GM18526 (cell line): ENCODE data around the gene ENDOU.

Source experiments
- POLR2A ChIP-seq: IDR thresholded peaks from 3 replicates; pipeline ENCODE4 v1.6.1; 2011; ENCODE audit not compliant: insufficient read length; ENCODE audit errors: extremely low read depth

The ENDOU gene

GRCh38 chr12:47725091-47725772, at the start of gene ENDOU:
TSS of gene ENDOU (minus strand) at chr12:47725490. CDS start at chr12:47725413, 77 bp downstream.
- no peak for TF ChIP-seq POLR2A

GRCh38 chr12:47774663-47775062, 49.4 kb upstream of the ENDOU start:
- TF ChIP-seq POLR2A = no peak

GRCh38 chr12:47773858-47774580, 48.7 kb upstream of the ENDOU start:
- TF ChIP-seq POLR2A = no peak

- peak; percentile 40 for TF ChIP-seq POLR2A
Observed at GRCh38 chr12:47773062-47773857, 48.0 kb upstream of the ENDOU start, which contains the start of gene SLC48A1. TSS of gene SLC48A1 (plus strand) at chr12:47773238. CDS start at chr12:47773305, 67 bp downstream.

- TF ChIP-seq POLR2A = no peak
Observed at GRCh38 chr12:47772738-47773061, 47.4 kb upstream of the ENDOU start.

GRCh38 chr12:47772094-47772660, 46.9 kb upstream of the ENDOU start:
- TF ChIP-seq POLR2A = no peak

- TF ChIP-seq POLR2A = no peak
Observed at GRCh38 chr12:47771304-47771703, 46.0 kb upstream of the ENDOU start.

GRCh38 chr12:47770086-47770726, 44.9 kb upstream of the ENDOU start:
- no peak for TF ChIP-seq POLR2A

- no peak for TF ChIP-seq POLR2A
Observed at GRCh38 chr12:47769234-47770085, 44.2 kb upstream of the ENDOU start.

GRCh38 chr12:47768323-47768811, 43.1 kb upstream of the ENDOU start:
- TF ChIP-seq POLR2A = no peak

GRCh38 chr12:47767216-47767724, 42.0 kb upstream of the ENDOU start:
- no peak for TF ChIP-seq POLR2A

- TF ChIP-seq POLR2A = no peak
Observed at GRCh38 chr12:47766502-47767215, 41.4 kb upstream of the ENDOU start.
